SHP77 (cell line): ENCODE results near the gene PAFAH2.

Source experiments
- DNase-seq, 2 experiments: peaks; one replicate each; lab custom pipeline; 2025; lab: John Stamatoyannopoulos, UW

The PAFAH2 gene

GRCh38 chr1:26031196-26031595 is 33.3 kb upstream of the PAFAH2 start:
- DNase-seq: no peak

- DNase-seq: no peak
These were observed 32.1 kb upstream of the PAFAH2 start for GRCh38 chr1:26029864-26030481.

GRCh38 chr1:26029054-26029863 is 31.4 kb upstream of the PAFAH2 start:
- DNase-seq: no peak

- no peak for DNase-seq
These were observed 30.7 kb upstream of the PAFAH2 start for GRCh38 chr1:26028490-26028980.

GRCh38 chr1:26027716-26028489 is 30.0 kb upstream of the PAFAH2 start:
- no peak for DNase-seq

GRCh38 chr1:26025517-26025916 is 27.7 kb upstream of the PAFAH2 start:
- no peak for DNase-seq

- no peak for DNase-seq
These were observed 27.2 kb upstream of the PAFAH2 start for GRCh38 chr1:26025060-26025459.

GRCh38 chr1:26023826-26024225 is 26.0 kb upstream of the PAFAH2 start:
- no peak for DNase-seq

GRCh38 chr1:26023009-26023408 is 25.1 kb upstream of the PAFAH2 start:
- DNase-seq: no peak

- DNase-seq: no peak
These were observed 24.5 kb upstream of the PAFAH2 start for GRCh38 chr1:26022404-26022779.

GRCh38 chr1:26021647-26022403 is 24.0 kb upstream of the PAFAH2 start, which contains the start of gene EXTL1:
Gene EXTL1, plus strand, starts transcription at chr1:26021775. Its CDS starts 872 bp downstream, at chr1:26022647.
- peak in 1 of 2 experiments; percentile 49 for DNase-seq

- no peak for DNase-seq
These were observed 23.2 kb upstream of the PAFAH2 start for GRCh38 chr1:26020941-26021646.

GRCh38 chr1:26020330-26020768 is 22.5 kb upstream of the PAFAH2 start:
- DNase-seq: no peak

GRCh38 chr1:26019641-26020315 is 21.9 kb upstream of the PAFAH2 start:
- DNase-seq: no peak

- no peak for DNase-seq
These were observed 19.7 kb upstream of the PAFAH2 start for GRCh38 chr1:26017606-26018005.

- no peak for DNase-seq
These were observed 19.2 kb upstream of the PAFAH2 start for GRCh38 chr1:26016953-26017545.

- no peak for DNase-seq
These were observed 18.5 kb upstream of the PAFAH2 start for GRCh38 chr1:26016258-26016952.

GRCh38 chr1:26015358-26015757 is 17.5 kb upstream of the PAFAH2 start:
- DNase-seq: no peak

- DNase-seq: no peak
These were observed 16.3 kb upstream of the PAFAH2 start for GRCh38 chr1:26014179-26014578.

GRCh38 chr1:26012864-26013263 is 15.0 kb upstream of the PAFAH2 start:
- DNase-seq: no peak
